Left ventricle myocardium inferior (tissue), 1 donor: ENCODE results near the gene PLK4. TPM values are rescaled to one million over a fixed set of nuclear protein-coding genes. Genes with fewer than 3 reads are reported as not detected.
"Not testable (repeated sequence)": the region's sequence is repeated elsewhere in the genome, so short reads cannot be mapped to it uniquely, and the experiment has no call there.

ENCODE experiments used
- DNase-seq: peaks from one replicate; pipeline ENCODE4 v3.0.0-alpha.2; 2020
- H3K27ac ChIP-seq: fragments of 200-600 bp; replicated peaks from 2 replicates; pipeline ENCODE4 v1.8.0; 2021
- H3K27me3 ChIP-seq: fragments of 200-600 bp; 2 replicates; pipeline ENCODE4 v1.8.0; 2021; ENCODE audit warnings: low read depth
- H3K36me3 ChIP-seq: fragments of 200-600 bp; 2 replicates; pipeline ENCODE4 v1.8.0; 2021
- H3K4me1 ChIP-seq: fragments of 200-600 bp; 2 replicates; pipeline ENCODE4 v1.8.0; 2021
- H3K4me3 ChIP-seq: fragments of 200-600 bp; 2 replicates; pipeline ENCODE4 v1.8.0; 2021; ENCODE audit warnings: mild to moderate bottlenecking, moderate library complexity
- H3K9me3 ChIP-seq: fragments of 200-600 bp; replicated peaks from 2 replicates; pipeline ENCODE4 v1.8.0; 2021
- CTCF ChIP-seq: fragments of 200-600 bp; IDR thresholded peaks from 2 replicates; pipeline ENCODE4 v1.8.0; 2021; ENCODE audit warnings: antibody characterized with exemption, mild to moderate bottlenecking, borderline replicate concordance
- intact Hi-C: fragments of 100-400 bp; cut with micrococcal nuclease; formaldehyde crosslinking; loops from one replicate; pipeline ENCODE4 v1.11.0; 2022
- total RNA-seq: library from RNA; stranded (reverse); fragmentation: NEBNext Ultra II Directional; extraction: Animal tissue kit (Norgen Biotek cat#: 25700); gene quantifications from one replicate; pipeline ENCODE4 v1.2.1, GENCODE V29; 2021
- donor health status: DM: no; HTN: yes; CAD: no; lungs with severe emphysema.

PLK4 gene
- total RNA-seq, 1 donor from 2014 or later = 0.49 TPM

GRCh38 chr4:127916512-127916911 is 35.8 kb downstream of the PLK4 start:
- Histone ChIP-seq H3K4me3 (no peak overlapping the region), H3K27me3 (no peaks in the 10 kb centered on the region), H3K27ac (no peak overlapping the region), H3K36me3 (peaks cover 44% of the 10 kb centered on the region), H3K4me1 (peaks cover 14% of the 10 kb centered on the region), H3K9me3 (no peaks in the 10 kb centered on the region)
- TF ChIP-seq CTCF = no peak
- intact Hi-C loops = no loop called here
- no peak for DNase-seq

DNA sequence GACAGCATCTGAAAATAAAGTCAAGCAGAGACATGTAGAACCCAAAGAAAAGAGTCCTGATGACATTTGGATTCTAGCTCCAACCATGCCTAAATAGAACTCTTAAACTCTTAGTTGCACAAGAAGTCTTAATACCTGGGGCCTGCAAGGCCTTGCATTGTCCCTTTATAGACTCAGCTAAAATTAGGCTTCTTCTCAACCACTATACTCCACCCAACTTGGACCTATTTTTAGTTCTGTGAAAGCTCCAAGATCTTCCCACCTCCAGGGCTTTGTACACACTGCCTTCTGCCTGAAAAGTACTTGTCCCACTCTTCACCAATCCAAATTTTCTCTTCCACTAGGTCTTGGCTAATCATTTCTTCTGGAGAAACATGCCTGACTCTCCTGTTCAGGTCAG is 36.5 kb downstream of the PLK4 start:
- H3K9me3 ChIP-seq = no peaks in the 10 kb centered on the region
- intact Hi-C loops = no loop called here
- no peaks in the 10 kb centered on the region for H3K27me3 ChIP-seq
- no peak for DNase-seq
- TF ChIP-seq CTCF = no peak
- H3K4me3 ChIP-seq = no peak overlapping the region
- H3K4me1 ChIP-seq = peaks cover 14% of the 10 kb centered on the region
- peaks cover 48% of the 10 kb centered on the region for H3K36me3 ChIP-seq
- no peak overlapping the region for H3K27ac ChIP-seq

DNA sequence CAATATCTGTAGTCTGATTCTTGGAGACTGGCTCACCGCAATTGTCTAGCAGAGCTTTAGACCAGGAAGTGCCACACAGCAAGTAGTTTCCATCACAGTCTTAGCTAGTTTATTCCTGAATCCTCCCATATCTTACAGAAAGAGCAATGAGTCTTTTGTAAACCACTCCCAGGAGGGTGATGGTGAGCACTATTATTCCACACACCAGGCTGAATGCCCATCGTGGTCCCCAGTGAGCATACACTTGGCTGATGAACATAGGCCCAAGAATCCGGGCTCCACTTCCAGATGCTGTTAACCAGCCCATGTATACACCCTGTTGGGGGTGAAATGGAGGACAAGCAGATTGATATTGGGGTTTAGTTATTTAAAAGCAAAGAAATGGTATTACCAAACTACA is 39.8 kb downstream of the PLK4 start:
- H3K4me3 ChIP-seq = no peak overlapping the region
- DNase-seq = no peak
- no peaks in the 10 kb centered on the region for H3K27me3 ChIP-seq
- H3K36me3 ChIP-seq = peaks cover 56% of the 10 kb centered on the region
- H3K9me3 ChIP-seq = no peaks in the 10 kb centered on the region
- H3K4me1 ChIP-seq = peaks cover 14% of the 10 kb centered on the region
- no peak overlapping the region for H3K27ac ChIP-seq
- intact Hi-C loops = no loop called here
- no peak for TF ChIP-seq CTCF

DNA sequence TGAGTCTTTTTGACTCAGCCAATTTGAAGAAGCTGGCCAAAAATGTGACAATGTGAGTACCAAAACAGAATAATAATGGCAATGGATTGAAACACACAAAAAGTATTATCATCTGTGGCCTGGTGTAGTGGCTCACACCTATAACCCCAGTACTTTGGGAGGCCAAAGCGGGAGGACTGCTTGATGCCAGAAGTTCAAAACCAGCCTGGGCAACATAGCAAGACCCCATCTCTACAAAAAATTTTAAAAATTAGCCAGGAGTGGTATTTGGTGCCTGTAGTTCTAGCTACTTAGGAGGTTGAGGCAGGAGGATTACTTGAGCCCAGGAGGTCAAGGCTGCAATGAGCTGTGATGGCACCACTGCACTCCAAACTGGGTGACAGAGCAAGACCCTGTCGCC is 41.5 kb downstream of the PLK4 start:
- no peak for TF ChIP-seq CTCF
- Histone ChIP-seq H3K27me3 (no peaks in the 10 kb centered on the region), H3K36me3 (peaks cover 64% of the 10 kb centered on the region), H3K4me3 (no peak overlapping the region), H3K9me3 (no peaks in the 10 kb centered on the region), H3K27ac (no peak overlapping the region), H3K4me1 (peaks cover 4% of the 10 kb centered on the region)
- no peak for DNase-seq
- intact Hi-C loops = no loop called here

DNA sequence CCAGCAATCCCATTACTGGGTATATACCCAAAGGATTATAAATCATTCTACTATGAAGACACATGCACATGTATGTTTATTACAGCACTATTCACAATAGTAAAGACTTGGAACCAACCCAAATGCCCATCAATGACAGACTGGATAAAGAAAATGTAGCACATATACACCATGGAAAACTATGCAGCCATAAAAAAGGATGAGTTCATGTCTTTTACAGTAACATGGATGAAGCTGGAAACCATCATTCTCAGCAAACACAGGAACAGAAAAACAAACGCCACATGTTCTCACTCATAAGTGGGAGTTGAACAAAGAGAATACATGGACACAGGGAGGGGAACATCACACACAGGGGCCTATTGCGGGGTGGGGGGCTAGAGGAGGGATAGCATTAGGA is 45.0 kb downstream of the PLK4 start:
- H3K27me3 ChIP-seq, H3K27ac ChIP-seq, H3K4me1 ChIP-seq, H3K4me3 ChIP-seq, intact Hi-C loops, DNase-seq, H3K9me3 ChIP-seq: not testable (repeated sequence)
- H3K36me3 ChIP-seq = peaks cover 52% of the 10 kb centered on the region

DNA sequence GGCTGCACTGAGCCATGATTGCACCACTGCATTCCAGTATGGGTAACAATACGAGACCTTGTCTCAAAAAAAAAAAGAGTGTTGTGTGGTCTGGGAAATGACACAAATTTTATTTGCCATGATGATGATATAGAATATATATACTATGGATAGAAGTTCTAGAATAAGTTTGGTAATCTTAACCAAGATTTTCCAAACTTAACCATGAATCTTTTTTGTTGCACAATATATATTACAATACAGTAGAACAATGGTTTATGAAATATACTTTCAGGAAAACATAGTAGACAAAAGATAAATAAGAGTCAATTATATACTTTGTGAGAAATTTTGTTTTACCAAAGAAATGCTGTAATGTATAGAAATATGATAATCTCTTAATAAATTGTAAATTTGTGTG is 49.5 kb downstream of the PLK4 start:
- Histone ChIP-seq H3K27ac (no peak overlapping the region), H3K4me3 (no peak overlapping the region), H3K27me3 (no peaks in the 10 kb centered on the region), H3K4me1 (peaks cover 3% of the 10 kb centered on the region), H3K36me3 (peaks cover 41% of the 10 kb centered on the region), H3K9me3 (no peaks in the 10 kb centered on the region)
- no peak for DNase-seq
- intact Hi-C loops = no loop called here
- TF ChIP-seq CTCF = no peak

DNA sequence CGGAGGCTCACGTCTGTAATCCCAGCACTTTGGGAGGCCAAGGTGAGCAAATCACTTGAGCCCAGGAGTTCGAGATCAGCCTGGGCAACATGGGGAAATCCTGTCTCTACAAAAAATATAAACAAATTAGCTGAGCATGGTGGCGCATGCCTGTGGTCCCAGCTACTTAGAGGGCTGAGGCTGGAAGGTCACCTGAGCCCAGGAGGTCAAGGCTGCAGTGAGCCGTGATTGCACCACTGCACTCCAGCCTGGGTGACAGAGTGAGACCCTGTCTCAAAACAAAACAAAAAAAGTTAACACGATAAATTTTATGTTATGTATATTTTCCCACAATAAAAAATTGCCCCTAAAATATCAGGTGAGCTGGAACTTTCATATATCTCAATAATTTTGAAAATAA is 51.1 kb downstream of the PLK4 start:
- H3K4me1 ChIP-seq, H3K4me3 ChIP-seq, H3K27me3 ChIP-seq, intact Hi-C loops, DNase-seq, H3K27ac ChIP-seq, H3K9me3 ChIP-seq: not testable (repeated sequence)
- H3K36me3 ChIP-seq = peaks cover 32% of the 10 kb centered on the region
